Mucosa of rectum (tissue), 2 donors: ENCODE results near the gene BRF1.

Experiments used
- H3K27ac ChIP-seq, 2 donors: one replicate each; pipeline ENCODE4 v1.7.0; 2013; ENCODE audit warnings: inconsistent platforms in 2 of 2, low read depth in 2 of 2, low read length in 2 of 2
- H3K27me3 ChIP-seq, 2 donors: one replicate each; pipeline ENCODE4 v1.7.0; 2013; ENCODE audit warnings: low read length in 2 of 2; ENCODE audit not compliant: control insufficient read depth in 2 of 2, insufficient read depth in 2 of 2
- H3K36me3 ChIP-seq, 2 donors: one replicate each; pipeline ENCODE4 v1.7.0; 2013; ENCODE audit warnings: low read length in 2 of 2; ENCODE audit not compliant: control insufficient read depth in 2 of 2, insufficient read depth in 2 of 2
- H3K4me1 ChIP-seq, 2 donors: one replicate each; pipeline ENCODE4 v1.7.0; 2013; ENCODE audit warnings: low read length in 2 of 2, mild to moderate bottlenecking in 1 of 2; ENCODE audit not compliant: control insufficient read depth in 2 of 2, insufficient read depth in 2 of 2
- H3K4me3 ChIP-seq, 2 donors: one replicate each; pipeline ENCODE4 v1.7.0; 2013; ENCODE audit warnings: low read length in 2 of 2
- H3K9ac ChIP-seq, 2 donors: one replicate each; pipeline ENCODE4 v1.7.0; 2013; ENCODE audit warnings: low read length in 2 of 2, low read depth in 1 of 2, mild to moderate bottlenecking in 1 of 2
- H3K9me3 ChIP-seq, 2 donors: one replicate each; pipeline ENCODE4 v1.7.0; 2013; ENCODE audit warnings: low read length in 2 of 2; ENCODE audit not compliant: control insufficient read depth in 2 of 2
- donor health status: healthy.
- donor health status: Normal muscosa, but diverticular disease.

BRF1 gene

DNA sequence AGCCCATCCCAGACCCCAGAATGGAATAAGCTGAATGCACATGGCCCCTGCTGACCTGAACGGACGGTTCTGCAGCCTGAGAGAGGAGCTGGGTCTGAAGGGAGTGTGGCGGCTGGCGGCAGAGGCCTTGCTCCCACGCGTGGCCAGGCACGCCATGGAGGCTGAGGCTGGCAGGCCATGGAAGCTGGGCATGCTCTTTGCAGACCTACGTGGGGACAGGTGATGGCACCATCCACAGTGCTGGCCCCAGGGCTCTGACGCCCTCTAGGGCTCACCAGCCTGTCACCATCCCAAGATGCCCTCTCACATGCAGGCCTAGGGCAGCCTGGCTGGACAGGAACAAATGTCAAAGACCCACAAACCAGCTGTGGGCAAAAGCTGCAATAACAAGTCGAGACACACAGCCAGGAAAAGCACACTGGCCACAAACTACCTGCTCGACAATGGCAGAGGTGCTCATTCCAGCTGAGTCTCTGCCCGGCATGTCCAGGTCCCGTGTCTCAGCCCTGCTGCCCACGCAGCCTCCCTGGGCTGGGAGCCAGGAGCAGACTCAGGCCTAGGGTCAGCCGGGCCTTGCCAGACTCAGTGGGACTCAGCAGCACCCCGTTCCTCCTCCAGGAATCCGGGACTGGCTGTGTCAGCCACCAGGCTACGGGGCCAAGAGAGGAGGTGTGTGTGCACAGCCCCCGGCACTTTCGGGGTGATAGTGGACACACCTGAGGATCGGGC, 32.8 kb downstream of the BRF1 start:
- Histone ChIP-seq H3K4me1 (no peaks in the 10 kb centered on the region), H3K27ac (no peak overlapping the region), H3K9me3 (no peaks in the 10 kb centered on the region), H3K9ac (no peak overlapping the region), H3K4me3 (no peak overlapping the region), H3K27me3 (no peaks in the 10 kb centered on the region), H3K36me3 (peaks cover 6 to 11% of the 10 kb centered on the region in 2 donors)

- Histone ChIP-seq H3K27ac (no peak overlapping the region), H3K27me3 (no peaks in the 10 kb centered on the region), H3K36me3 (peaks cover 0 to 4% of the 10 kb centered on the region in 2 donors), H3K4me1 (peaks cover 11 to 20% of the 10 kb centered on the region in 2 donors), H3K9me3 (no peaks in the 10 kb centered on the region), H3K4me3 (no peak overlapping the region), H3K9ac (no peak overlapping the region)
Measured at GRCh38 chr14:105261781-105262180, 39.0 kb downstream of the BRF1 start.

DNA sequence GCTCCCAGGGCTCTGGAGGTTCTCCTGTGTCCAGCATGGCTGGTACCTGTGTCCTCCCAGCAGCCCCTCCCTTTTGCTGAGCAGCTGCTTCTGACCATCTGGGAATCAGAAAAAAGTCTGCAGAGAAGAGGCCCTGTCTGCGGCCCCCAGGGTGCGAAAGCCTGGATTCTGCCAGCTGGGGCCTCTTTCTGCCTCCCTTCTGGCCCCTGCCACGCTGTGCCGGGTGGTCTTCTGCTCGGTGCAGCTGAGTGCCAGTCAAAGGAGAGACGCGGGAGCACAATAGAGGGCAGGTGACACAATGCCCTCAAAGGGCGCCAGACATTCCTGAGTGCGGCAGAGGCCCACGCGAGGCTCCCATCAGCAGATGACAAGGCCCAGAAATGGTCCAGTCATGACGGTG, 39.8 kb downstream of the BRF1 start:
- Histone ChIP-seq H3K27me3 (no peaks in the 10 kb centered on the region), H3K4me1 (peaks cover 12 to 22% of the 10 kb centered on the region in 2 donors), H3K9me3 (no peaks in the 10 kb centered on the region), H3K4me3 (no peak overlapping the region), H3K36me3 (peaks cover 0 to 4% of the 10 kb centered on the region in 2 donors), H3K9ac (no peak overlapping the region), H3K27ac (no peak overlapping the region)

DNA sequence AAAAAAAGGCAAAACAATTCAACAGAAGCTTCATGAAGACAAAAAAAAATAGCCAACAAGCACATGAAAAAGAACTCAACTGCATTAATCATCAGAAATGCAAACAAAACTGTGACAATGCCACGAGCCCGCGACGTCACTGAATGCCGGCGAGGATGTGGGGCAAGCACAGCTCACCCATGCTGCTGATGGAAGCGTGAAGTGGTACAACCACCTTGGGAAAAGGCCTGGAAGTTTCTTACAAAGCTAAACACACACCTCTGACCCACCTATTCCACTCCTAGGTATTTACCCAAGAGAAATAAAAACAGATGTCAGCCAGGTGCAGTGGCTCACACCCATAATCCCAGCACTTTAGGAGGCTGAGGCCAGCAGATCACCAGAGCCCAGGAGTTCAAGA, 42.0 kb downstream of the BRF1 start:
- no peak overlapping the region for H3K4me3 ChIP-seq
- peak overlapping the region in 1 of 2 donors; percentile 41 for H3K9ac ChIP-seq
- H3K27me3 ChIP-seq: no peaks in the 10 kb centered on the region
- H3K27ac ChIP-seq: peak overlapping the region; percentile 78 to 90
- peaks cover 0 to 5% of the 10 kb centered on the region in 2 donors for H3K36me3 ChIP-seq
- H3K4me1 ChIP-seq: peaks cover 12 to 22% of the 10 kb centered on the region in 2 donors
- H3K9me3 ChIP-seq: no peaks in the 10 kb centered on the region

DNA sequence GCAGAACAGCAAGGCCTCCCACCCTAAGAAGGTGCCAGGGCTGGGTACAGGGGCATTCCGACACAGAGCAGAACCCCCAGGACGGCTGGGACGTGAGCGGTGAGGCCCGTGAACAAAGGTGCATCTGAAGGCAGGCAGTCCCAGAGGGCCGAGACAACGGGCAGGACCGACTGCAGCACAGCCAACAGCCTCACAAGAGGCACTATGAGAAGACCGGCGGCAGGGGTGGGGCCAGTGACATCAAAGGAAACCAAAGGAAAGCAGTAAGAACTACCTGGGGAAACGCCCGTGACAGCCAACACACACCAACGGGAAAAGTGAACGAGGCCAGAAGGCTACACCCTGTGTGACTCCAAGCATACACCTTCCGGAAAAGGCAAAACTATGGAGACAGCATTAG, 43.3 kb downstream of the BRF1 start:
- Histone ChIP-seq H3K9ac (peak overlapping the region; percentile 68 to 80), H3K4me1 (peaks cover 12 to 22% of the 10 kb centered on the region in 2 donors), H3K27ac (peak overlapping the region; percentile 90 to 93), H3K9me3 (no peaks in the 10 kb centered on the region), H3K4me3 (no peak overlapping the region), H3K36me3 (peaks cover under 1 to 11% of the 10 kb centered on the region in 2 donors), H3K27me3 (no peaks in the 10 kb centered on the region)

GRCh38 chr14:105256292-105256960, 44.4 kb downstream of the BRF1 start:
- no peaks in the 10 kb centered on the region for H3K27me3 ChIP-seq
- H3K36me3 ChIP-seq: peaks cover 10 to 21% of the 10 kb centered on the region in 2 donors
- H3K27ac ChIP-seq: peak overlapping the region; percentile 90 to 93
- no peaks in the 10 kb centered on the region for H3K9me3 ChIP-seq
- H3K9ac ChIP-seq: peak overlapping the region in 1 of 2 donors; percentile 80
- H3K4me1 ChIP-seq: peaks cover 12 to 22% of the 10 kb centered on the region in 2 donors
- no peak overlapping the region for H3K4me3 ChIP-seq

DNA sequence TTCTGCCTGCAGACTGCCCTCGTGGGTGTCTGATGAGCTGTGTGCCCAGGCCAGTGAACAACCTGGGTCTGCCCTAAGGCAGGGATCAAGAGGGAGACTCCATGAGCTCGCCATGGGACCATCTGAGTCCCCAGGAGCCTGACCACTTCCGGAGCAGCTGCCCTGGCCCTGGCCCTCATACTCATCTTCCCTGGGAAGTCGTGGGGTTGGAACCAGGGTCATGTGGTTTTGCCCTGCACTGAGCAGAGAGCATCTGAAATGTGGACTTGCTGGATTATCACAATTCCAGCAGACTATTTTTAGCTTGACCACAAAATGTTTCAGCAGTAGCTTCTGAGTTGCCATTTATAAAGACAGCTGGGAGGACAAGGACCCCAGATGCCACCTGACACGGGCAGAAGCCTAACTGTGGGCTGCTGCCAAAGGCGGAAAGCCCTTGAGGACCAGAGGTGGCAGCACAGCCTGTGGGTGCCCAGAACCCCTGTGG, 45.7 kb downstream of the BRF1 start:
- Histone ChIP-seq H3K9ac (no peak overlapping the region), H3K27ac (no peak overlapping the region), H3K27me3 (no peaks in the 10 kb centered on the region), H3K4me3 (no peak overlapping the region), H3K9me3 (no peaks in the 10 kb centered on the region), H3K36me3 (peaks cover 20 to 33% of the 10 kb centered on the region in 2 donors), H3K4me1 (peaks cover 15 to 22% of the 10 kb centered on the region in 2 donors)

DNA sequence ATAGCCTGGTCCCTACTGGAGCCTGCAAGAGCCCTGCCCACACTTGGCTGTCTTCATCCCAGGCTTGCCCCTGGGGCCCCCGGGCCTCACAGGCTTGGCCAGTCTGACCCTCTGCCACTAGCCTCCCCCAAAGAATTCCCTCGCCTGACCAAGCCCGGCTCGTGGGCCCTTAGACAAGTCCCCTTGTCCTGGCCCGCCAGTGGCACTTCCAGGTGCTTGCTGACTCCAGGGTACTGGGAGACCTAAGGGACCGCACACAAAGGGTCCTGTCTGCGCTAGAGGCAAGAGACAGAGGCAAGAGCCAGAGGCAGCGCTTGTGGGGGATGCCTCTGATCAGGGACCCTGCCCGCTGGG, 47.5 kb downstream of the BRF1 start:
- H3K27ac ChIP-seq: no peak overlapping the region
- H3K9ac ChIP-seq: no peak overlapping the region
- no peaks in the 10 kb centered on the region for H3K9me3 ChIP-seq
- H3K36me3 ChIP-seq: peaks cover 20 to 37% of the 10 kb centered on the region in 2 donors
- peaks cover 18 to 19% of the 10 kb centered on the region in 2 donors for H3K4me1 ChIP-seq
- H3K27me3 ChIP-seq: no peaks in the 10 kb centered on the region
- H3K4me3 ChIP-seq: no peak overlapping the region

DNA sequence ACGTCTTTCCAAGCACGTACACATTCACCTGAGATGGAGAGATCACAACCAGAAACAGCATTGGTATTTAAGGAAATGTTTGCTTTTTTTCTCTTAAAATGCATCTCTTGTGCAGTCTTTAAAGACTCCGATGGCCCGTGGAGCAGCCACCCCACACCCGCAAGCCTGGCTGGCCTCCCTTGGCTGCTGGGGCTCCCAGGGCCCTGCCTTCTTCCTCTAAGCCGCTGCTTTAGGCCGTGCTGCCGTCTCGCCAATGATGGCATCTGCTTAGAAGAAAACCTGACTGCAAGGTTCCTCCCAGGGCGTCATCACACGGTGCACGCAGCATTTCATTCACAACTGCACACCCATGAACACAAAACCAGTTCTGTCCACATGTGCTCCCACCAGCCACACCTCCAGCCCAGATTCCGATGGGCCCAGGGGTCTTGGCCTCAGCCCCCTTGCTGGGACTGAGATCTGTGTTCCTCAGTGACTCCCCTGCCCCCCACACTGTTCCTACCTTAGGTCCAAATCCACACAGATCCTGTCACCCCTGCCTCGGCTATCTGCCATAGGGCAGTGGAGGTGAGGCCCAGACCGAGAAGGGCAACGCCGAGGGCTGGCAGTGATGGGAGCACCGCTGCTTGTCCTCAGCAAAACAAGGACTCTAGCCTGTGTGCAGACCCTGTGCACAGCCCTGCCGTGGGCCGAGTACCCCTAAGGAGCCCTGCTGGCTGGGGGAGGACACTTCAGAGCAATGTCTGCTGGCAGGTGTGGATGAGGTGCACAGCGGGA, 48.1 kb downstream of the BRF1 start:
- no peaks in the 10 kb centered on the region for H3K9me3 ChIP-seq
- H3K36me3 ChIP-seq: peaks cover 20 to 37% of the 10 kb centered on the region in 2 donors
- H3K27ac ChIP-seq: no peak overlapping the region
- H3K4me3 ChIP-seq: no peak overlapping the region
- H3K9ac ChIP-seq: no peak overlapping the region
- H3K4me1 ChIP-seq: peaks cover 18 to 21% of the 10 kb centered on the region in 2 donors
- H3K27me3 ChIP-seq: no peaks in the 10 kb centered on the region

- Histone ChIP-seq H3K4me1 (peaks cover 15 to 23% of the 10 kb centered on the region in 2 donors), H3K9ac (no peak overlapping the region), H3K9me3 (no peaks in the 10 kb centered on the region), H3K36me3 (peaks cover 20 to 37% of the 10 kb centered on the region in 2 donors), H3K27ac (no peak overlapping the region), H3K27me3 (no peaks in the 10 kb centered on the region), H3K4me3 (no peak overlapping the region)
Measured at GRCh38 chr14:105251920-105252319, 48.9 kb downstream of the BRF1 start.
